HuH-7.5 (cell line): ENCODE results near the gene GALK1.
"Not testable (repeated sequence)": the region's sequence is repeated elsewhere in the genome, so short reads cannot be mapped to it uniquely, and the experiment has no call there.

Experiments used
- DNase-seq: peaks from one replicate; pipeline ENCODE4 v3.0.0; 2011; ENCODE audit warnings: low spot score

GALK1 gene

DNA sequence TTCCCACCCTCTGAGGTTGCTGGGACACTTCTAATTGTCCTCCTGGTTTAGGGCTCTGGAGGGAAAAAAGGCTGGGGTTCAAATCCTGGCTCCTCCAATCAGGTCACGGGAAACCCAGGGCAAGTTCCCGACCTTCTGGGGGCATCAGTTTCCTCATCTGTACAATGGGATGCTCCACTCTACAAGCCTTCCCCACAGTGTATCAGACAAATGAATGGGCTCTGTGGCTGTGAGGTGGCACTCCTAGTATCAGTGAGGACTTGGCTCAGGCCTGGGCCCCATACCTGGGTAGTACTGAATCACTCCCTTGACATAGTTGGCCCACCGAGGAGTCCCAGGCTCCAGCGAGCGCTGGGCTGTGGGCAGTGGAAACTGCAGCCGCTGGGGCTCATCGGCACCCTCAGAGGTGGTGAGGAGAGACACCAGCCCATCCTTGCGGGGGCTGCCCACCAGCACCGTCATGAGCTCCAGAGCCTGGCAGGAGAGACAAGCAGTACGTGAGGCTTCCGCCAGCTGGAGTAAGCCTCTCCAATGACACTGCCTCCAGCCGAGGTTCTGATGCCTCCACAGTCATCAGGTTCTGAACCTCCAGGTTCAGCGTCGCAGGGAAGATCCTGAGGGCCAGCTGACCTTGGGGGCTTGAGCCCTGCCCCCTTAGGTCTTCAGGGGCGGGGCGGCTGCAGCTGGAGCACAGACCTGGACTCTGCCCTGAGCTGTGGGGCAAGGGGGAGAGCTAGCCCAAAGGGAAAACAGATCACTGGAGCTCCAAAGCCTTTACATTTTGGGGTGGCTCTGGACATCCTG is 1.2 kb downstream of the GALK1 start:
- DNase-seq: peak; percentile 59

GRCh38 chr17:75763269-75763607 is 1.8 kb downstream of the GALK1 start:
- DNase-seq: no peak

- DNase-seq: no peak
Observed at GRCh38 chr17:75762513-75763268, 2.3 kb downstream of the GALK1 start.

- DNase-seq: not testable (repeated sequence)
Observed at GRCh38 chr17:75759978-75760640, 4.9 kb downstream of the GALK1 start.

DNA sequence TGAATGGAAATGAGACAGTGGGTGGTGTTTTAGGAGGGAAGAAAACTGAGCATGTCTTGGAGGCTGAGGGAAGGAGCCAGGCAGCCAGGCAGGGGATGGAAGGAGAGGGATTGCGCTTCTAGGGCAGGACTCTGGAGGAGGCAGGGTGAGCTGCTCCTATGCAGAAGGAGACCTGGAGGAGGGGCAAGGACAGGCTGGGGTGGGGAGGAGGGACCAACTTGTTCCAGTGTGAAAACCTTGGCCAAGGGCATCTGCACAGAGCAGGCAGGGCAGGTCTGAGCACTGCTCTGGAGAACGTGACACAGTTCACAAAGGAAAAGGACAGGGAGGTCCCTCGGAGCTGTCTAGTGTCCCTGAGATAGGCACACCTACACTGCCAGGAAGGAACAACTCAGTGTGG is 5.5 kb downstream of the GALK1 start:
- DNase-seq: no peak

- no peak for DNase-seq
Observed at GRCh38 chr17:75758131-75758905, 6.7 kb downstream of the GALK1 start.

- no peak for DNase-seq
Observed at GRCh38 chr17:75757086-75757681, 7.8 kb downstream of the GALK1 start.

- DNase-seq: no peak
Observed at GRCh38 chr17:75756451-75757085, 8.4 kb downstream of the GALK1 start.

- no peak for DNase-seq
Observed at GRCh38 chr17:75755990-75756389, 9.0 kb downstream of the GALK1 start.

DNA sequence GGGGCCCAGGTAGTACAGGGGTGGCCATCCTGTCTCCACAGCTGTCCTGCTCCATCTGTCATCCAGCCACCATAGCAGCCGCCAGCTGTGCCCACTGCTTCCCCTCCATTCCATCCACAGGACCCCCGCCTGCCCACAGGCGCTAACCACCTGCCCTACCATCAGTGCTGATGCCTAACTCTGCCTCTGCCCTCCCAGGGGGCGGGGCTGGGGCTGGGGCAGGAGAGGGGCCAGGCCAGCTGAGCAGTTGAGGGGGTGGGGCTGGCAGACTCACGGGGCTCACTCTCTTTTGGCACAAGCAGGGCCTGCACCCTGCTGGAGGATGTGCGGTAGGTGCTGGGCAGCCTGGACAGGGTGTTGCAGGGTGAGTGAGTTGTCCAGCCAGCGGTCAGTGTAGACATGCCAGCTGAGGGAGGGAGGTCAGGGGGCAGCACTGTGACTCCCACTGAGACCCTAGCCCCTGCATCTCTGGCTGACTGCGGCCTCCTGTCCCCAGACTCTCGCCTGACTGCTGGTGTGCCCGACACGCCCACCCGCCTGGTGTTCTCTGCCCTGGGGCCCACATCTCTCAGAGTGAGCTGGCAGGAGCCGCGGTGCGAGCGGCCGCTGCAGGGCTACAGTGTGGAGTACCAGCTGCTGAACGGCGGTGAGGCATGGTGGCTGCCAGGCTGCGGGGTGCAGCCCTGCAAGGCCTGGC is 9.6 kb downstream of the GALK1 start:
- DNase-seq: no peak

DNA sequence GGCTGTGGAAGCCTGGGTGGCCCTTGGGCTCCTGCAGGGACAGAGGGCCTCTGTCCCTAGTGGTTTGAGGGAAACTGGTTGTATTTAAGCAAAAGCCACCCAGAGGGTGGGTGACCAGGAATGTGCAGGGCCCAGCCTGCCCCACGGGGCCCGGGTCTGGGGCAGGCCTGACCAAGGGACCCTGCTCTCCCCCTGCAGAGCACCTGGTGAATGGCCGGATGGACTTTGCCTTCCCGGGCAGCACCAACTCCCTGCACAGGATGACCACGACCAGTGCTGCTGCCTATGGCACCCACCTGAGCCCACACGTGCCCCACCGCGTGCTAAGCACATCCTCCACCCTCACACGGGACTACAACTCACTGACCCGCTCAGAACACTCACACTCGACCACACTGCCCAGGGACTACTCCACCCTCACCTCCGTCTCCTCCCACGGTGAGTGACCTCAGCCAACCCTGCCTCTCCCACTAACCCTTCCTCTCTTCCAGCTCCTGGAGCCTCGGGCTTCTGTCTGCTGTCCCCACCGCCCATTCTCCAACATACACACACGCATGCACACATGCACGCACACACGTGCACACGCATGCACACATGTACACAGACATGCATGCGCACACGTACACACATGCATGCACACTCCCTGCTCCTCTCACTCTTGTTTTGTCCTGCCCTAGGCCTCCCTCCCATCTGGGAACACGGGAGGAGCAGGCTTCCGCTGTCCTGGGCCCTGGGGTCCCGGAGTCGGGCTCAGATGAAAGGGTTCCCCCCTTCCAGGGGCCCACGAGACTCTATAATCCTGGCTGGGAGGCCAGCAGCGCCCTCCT is 10.4 kb downstream of the GALK1 start:
- DNase-seq: peak; percentile 62

GRCh38 chr17:75753514-75754377 is 11.2 kb downstream of the GALK1 start:
- peak; percentile 82 for DNase-seq

DNA sequence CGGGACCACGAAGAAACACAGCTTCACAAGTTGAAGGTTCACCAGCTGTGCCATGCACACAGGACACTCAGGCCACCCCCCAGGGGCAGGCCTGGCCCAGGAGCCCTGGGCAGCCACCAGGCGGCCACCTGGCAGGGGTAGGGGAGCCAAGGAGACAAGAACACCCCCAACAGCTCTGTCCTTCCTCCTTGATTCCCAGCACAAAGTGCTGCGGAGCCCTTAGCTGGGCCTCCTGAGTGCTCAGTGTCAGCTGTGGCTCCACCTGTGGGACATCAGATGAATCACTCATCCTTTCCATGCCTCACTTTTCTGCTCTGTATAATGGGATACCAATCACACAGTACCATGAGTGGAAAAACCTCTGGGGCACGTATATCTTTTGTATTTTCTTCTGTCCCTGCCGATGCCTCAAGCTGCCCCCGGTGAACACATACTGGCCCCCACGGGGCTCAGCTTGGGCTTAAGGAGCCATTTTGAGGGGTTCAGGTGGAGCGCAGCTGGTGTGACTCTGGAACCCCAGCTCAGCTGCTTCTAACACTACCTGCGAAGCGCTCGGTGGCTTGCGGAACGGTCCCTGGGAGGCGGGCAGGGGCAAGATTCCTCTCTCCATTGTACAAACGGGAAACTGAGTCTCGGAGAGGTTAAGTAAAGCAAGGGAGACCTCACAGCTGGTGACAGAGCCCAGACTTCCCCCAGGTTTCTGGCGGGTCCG is 12.0 kb downstream of the GALK1 start:
- DNase-seq: no peak

DNA sequence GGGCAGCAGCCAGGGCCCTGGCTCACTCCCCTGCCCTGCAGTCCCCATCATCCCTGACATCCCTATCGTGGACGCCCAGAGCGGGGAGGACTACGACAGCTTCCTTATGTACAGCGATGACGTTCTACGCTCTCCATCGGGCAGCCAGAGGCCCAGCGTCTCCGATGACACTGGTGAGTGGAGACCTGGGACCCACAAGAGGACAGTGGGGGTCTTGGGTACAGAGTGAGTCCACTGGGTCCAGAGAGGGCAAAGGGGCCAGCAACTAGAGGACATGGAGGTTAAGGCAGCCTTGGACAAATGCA is 12.6 kb downstream of the GALK1 start:
- DNase-seq: no peak

DNA sequence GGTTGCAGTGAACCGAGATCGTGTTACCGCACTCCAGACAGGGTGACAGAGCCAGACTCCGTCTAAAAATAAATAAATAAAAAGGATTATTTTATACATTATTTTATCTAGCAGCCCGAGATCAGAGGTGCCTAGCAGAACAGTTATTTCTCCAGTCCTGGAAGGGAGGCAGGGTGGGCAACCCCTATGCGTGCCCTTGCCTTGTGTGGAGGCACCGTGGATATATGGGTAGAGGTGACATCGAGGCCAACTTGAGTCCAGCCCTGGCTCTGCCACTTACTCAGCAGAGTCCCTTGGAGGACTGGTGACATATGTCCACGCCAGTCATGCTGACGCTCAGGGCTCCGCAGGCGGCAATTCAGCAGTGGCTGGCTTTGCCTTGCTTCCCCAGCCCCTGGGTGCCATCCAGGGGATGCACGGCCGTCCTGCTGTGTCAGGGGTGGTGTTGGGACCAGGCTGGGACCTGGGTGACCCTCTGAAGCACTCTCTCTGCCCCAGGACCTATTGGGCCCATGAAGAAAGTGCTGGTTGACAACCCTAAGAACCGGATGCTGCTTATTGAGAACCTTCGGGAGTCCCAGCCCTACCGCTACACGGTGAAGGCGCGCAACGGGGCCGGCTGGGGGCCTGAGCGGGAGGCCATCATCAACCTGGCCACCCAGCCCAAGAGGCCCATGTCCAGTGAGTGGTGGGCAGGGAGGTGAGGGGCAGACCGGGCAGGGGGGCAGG is 13.2 kb downstream of the GALK1 start:
- no peak for DNase-seq

DNA sequence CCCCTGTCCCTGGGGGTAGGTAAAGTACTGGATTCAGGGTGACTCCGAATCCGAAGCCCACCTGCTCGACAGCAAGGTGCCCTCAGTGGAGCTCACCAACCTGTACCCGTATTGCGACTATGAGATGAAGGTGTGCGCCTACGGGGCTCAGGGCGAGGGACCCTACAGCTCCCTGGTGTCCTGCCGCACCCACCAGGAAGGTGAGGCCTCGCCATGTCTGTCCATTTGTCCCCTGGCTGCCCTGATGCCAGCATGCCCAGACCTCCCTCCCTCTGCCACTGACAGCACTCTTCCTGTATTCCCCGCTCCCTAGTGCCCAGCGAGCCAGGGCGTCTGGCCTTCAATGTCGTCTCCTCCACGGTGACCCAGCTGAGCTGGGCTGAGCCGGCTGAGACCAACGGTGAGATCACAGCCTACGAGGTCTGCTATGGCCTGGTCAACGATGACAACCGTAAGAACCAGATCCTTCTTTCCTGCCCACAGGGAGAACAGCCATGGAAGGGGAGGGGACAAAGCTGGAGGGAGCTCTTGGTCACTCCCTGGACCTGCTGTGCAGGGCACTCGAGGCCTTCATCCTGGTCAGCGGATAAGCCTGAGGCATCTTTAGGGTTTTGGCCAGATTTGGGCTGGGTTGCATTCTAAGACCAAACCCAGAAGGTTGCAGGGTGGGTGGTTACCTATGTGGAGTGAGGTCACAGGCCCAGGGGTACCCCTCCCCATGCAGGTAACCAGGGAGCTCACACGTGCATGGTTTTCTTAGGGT is 14.2 kb downstream of the GALK1 start:
- DNase-seq: no peak
